NOMO-1 treated with DMSO at 0.1 percent for 48 hours (cell line): ENCODE results near the gene EBLN2.
"Not testable (repeated sequence)": the region's sequence is repeated elsewhere in the genome, so short reads cannot be mapped to it uniquely, and the experiment has no call there.

ENCODE experiments used
- DNase-seq: peaks from one replicate; lab custom pipeline; 2025; ENCODE audit not compliant: unreplicated experiment; lab: John Stamatoyannopoulos, UW

EBLN2 gene

GRCh38 chr3:73056845-73057150 lies 4.7 kb upstream of the EBLN2 start:
- no peak for DNase-seq

GRCh38 chr3:73060302-73060723 lies 1.1 kb upstream of the EBLN2 start:
- DNase-seq: no peak

GRCh38 chr3:73066243-73066642 lies 4.8 kb downstream of the EBLN2 start:
- not testable (repeated sequence) for DNase-seq

- no peak for DNase-seq
These were observed 7.0 kb downstream of the EBLN2 start for GRCh38 chr3:73068419-73068818.

GRCh38 chr3:73069187-73069586 lies 7.7 kb downstream of the EBLN2 start:
- DNase-seq: no peak

- DNase-seq: no peak
These were observed 8.5 kb downstream of the EBLN2 start for GRCh38 chr3:73069775-73070444.

- no peak for DNase-seq
These were observed 9.5 kb downstream of the EBLN2 start for GRCh38 chr3:73070675-73071575.

GRCh38 chr3:73071952-73072351 lies 10.5 kb downstream of the EBLN2 start:
- DNase-seq: no peak

GRCh38 chr3:73072634-73073033 lies 11.2 kb downstream of the EBLN2 start:
- no peak for DNase-seq

GRCh38 chr3:73073091-73073707 lies 11.7 kb downstream of the EBLN2 start:
- no peak for DNase-seq

GRCh38 chr3:73074781-73075180 lies 13.3 kb downstream of the EBLN2 start:
- no peak for DNase-seq

- no peak for DNase-seq
These were observed 18.9 kb downstream of the EBLN2 start for GRCh38 chr3:73080216-73080966.

- DNase-seq: no peak
These were observed 19.7 kb downstream of the EBLN2 start for GRCh38 chr3:73081140-73081539.

- no peak for DNase-seq
These were observed 22.7 kb downstream of the EBLN2 start for GRCh38 chr3:73084170-73084569.

GRCh38 chr3:73086071-73086494 lies 24.6 kb downstream of the EBLN2 start:
- peak; percentile 21 for DNase-seq

- DNase-seq: peak; percentile 67
These were observed 32.7 kb downstream of the EBLN2 start for GRCh38 chr3:73094129-73094528.

- DNase-seq: peak; percentile 6
These were observed 33.5 kb downstream of the EBLN2 start for GRCh38 chr3:73094951-73095350.

- DNase-seq: no peak
These were observed 34.7 kb downstream of the EBLN2 start for GRCh38 chr3:73096169-73096568.

- no peak for DNase-seq
These were observed 36.6 kb downstream of the EBLN2 start for GRCh38 chr3:73098026-73098425.

GRCh38 chr3:73098873-73099272 lies 37.4 kb downstream of the EBLN2 start:
- peak; percentile 62 for DNase-seq
